Spleen (tissue), 7 donors: ENCODE data around the gene ACP7.

Experiments used
- CTCF ChIP-seq, 11 experiments: fragments of 200-600 bp in 7 of 11; fragments of 450-650 bp in 4 of 11; sonication (generic) in 4 of 11; IDR thresholded peaks in 8 of 11; conservative IDR thresholded peaks in 3 of 11; 1 replicate in 7 of 11; 2 replicates in 4 of 11; pipeline versions ENCODE4 v1.4.0 to v1.8.0; 2016 to 2021; ENCODE audit warnings: antibody characterized with exemption in 11 of 11, inconsistent platforms in 4 of 11, mild to moderate bottlenecking in 1 of 11
- POLR2AphosphoS5 ChIP-seq, 3 donors: sonication (generic); formaldehyde crosslinking; IDR thresholded peaks; one replicate each; pipeline ENCODE4 v1.5.1; 2017; ENCODE audit warnings: antibody characterized with exemption in 3 of 3
- donor health status: DM: no; HTN: no; CAD: no; lungs with moderate emphysema.
- donor health status: DM: no; HTN: no; CAD: no.
- donor health status: DM: no; HTN: no; CAD: no.

DNA sequence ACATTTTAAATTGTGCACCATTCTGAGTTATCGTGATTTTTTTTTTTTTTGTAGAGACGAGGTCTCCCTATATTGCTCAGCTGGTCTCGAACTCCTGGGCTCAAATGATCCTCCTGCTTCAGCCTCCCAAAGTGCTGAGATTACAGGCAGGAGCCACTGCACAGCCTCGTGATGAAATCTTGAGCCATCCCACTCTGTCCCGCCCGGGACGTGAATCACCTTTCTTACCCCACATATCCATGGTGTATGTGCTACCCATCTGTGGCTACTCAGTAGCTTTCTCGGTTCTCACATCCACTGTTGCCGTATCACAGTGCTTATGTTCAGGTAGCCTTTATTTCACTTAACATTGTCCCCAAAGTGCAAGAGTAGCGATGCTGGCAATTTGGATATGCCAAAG, 67.9 kb downstream of the ACP7 start:
- TF ChIP-seq CTCF (IDR thresholded peaks at IDR 0.05 in 8 of 11, conservative IDR thresholded peaks at IDR 0.05 in 3 of 11) (no peak), POLR2AphosphoS5 (IDR thresholded peaks at IDR 0.05) (no peak)
